Esophagus squamous epithelium (tissue), 5 donors: Measurements from ENCODE around the gene STK32C. TPM values are rescaled to one million over a fixed set of nuclear protein-coding genes. Genes with fewer than 3 reads are reported as not detected.
A peak's percentile ranks its signal among the peaks of the same experiment; 100 is the strongest.

ENCODE experiments used
- DNase-seq: peaks from one replicate; lab custom pipeline; 2025; lab: John Stamatoyannopoulos, UW
- H3K27ac ChIP-seq, 4 donors: fragments of 200-600 bp; sonication (generic); one replicate each; pipeline ENCODE4 v1.5.1; 2016 to 2019; ENCODE audit warnings: mild to moderate bottlenecking in 1 of 4
- H3K27me3 ChIP-seq, 4 donors: fragments of 200-600 bp; sonication (generic); 1 replicate in 3 of 4; 2 replicates in 1 of 4; pipeline versions ENCODE4 v1.5.1 to v1.6.0; 2017 to 2021; ENCODE audit warnings: antibody characterized with exemption in 1 of 4
- H3K36me3 ChIP-seq, 3 donors: fragments of 200-600 bp; sonication (generic); one replicate each; pipeline ENCODE4 v1.5.1; 2016 to 2019
- H3K4me1 ChIP-seq, 3 donors: fragments of 200-600 bp; sonication (generic); one replicate each; pipeline ENCODE4 v1.5.1; 2017 to 2019
- H3K4me3 ChIP-seq, 4 donors: fragments of 200-600 bp; sonication (generic); 1 replicate in 3 of 4; 2 replicates in 1 of 4; pipeline ENCODE4 v1.5.1; 2016 to 2019; ENCODE audit warnings: mild to moderate bottlenecking in 2 of 4, moderate library complexity in 1 of 4
- H3K9me3 ChIP-seq, 3 donors: fragments of 200-600 bp; sonication (generic); one replicate each; pipeline ENCODE4 v1.5.1; 2016 to 2019
- POLR2A ChIP-seq, 4 donors: fragments of 450-650 bp; IDR thresholded peaks; one replicate each; pipeline ENCODE4 v1.6.1; 2017; ENCODE audit warnings: antibody characterized with exemption in 4 of 4, mild to moderate bottlenecking in 4 of 4, moderate library complexity in 3 of 4
- WGBS, 2 donors: methylation state at CpG; one replicate each; pipeline ENCODE4 v1.1.5; 2018; 5-methylcytosine and 5-hydroxymethylcytosine counted together
- intact Hi-C: fragments of 100-400 bp; cut with DNase I; formaldehyde crosslinking; loops from one replicate; pipeline ENCODE4 v1.15.0; 2022
- total RNA-seq, 4 donors: library from RNA; depleted of rRNA; stranded (reverse); fragments of >200 nt; gene quantifications; one replicate each; pipeline ENCODE4 v1.1.0, GENCODE V29; 2016
- TF ChIP-seq, protein P1 (sequence below), 6 experiments: fragments of 450-650 bp in 4 of 6; fragments of 200-600 bp in 2 of 6; sonication (generic) in 2 of 6; IDR thresholded peaks; one replicate each; pipeline ENCODE4 v1.5.1; 2016 to 2019; ENCODE audit warnings: antibody characterized with exemption in 6 of 6, mild to moderate bottlenecking in 4 of 6, moderate library complexity in 4 of 6
- donor health status: DM: yes; HTN: yes; CAD: no.

Gene STK32C
- total RNA-seq = 1 to 10 TPM; 2.3 to 5.5 (median 2.6) TPM

DNA sequence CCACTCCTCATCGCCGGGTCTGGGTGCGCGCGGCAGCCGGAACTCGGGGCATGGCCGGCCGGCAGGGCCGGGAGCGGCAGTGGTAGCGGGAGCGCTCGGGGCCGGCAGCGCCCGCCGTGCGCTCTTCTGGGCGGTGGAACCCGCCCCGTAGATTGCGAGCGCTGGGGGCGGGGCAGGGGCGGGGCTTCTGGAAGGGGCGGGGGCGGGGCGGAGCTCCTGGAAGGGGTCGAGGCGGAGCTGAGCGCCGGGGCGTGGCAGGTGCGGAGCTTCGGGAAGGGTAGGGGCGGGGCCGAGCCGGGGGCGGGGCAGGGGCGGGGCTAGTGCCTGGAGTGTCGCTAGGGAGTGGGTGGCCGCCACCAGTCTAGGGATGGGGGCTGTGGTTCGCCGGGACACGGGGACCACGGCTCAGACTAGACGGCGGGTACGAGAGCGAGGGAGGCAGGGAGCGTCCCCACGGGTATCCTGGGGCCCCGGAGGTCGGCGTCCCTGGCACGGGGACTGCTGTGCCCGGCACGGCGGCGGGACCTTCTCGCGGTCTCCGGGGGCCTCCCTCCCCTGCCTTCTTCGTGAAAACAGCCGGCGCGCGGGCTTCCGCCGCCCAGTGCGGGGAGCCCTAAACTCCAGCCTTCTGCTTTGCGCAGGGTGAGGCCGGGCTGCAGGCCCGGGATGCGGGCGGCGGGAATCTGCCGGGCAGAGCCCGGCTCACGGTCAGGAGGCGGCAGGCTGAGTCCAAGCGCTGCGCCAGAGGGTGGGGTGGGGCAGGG, at the start of gene STK32C:
TSS of gene STK32C (minus strand) at position 128 of the 764 bp plus-strand sequence. CDS start at position 11, 117 bp downstream.
- H3K4me3 ChIP-seq = peak within 1 kb of the TSS; percentile 68 to 95 (median 90)
- no CpG with 5 or more reads among the region's 84 CpGs for WGBS, 2 donors
- H3K36me3 ChIP-seq = no peaks in the 10 kb centered on the region
- peaks cover 0 to 45% (median 0%) of the 10 kb centered on the region in 4 donors for H3K27me3 ChIP-seq
- TF ChIP-seq, protein P1, sequence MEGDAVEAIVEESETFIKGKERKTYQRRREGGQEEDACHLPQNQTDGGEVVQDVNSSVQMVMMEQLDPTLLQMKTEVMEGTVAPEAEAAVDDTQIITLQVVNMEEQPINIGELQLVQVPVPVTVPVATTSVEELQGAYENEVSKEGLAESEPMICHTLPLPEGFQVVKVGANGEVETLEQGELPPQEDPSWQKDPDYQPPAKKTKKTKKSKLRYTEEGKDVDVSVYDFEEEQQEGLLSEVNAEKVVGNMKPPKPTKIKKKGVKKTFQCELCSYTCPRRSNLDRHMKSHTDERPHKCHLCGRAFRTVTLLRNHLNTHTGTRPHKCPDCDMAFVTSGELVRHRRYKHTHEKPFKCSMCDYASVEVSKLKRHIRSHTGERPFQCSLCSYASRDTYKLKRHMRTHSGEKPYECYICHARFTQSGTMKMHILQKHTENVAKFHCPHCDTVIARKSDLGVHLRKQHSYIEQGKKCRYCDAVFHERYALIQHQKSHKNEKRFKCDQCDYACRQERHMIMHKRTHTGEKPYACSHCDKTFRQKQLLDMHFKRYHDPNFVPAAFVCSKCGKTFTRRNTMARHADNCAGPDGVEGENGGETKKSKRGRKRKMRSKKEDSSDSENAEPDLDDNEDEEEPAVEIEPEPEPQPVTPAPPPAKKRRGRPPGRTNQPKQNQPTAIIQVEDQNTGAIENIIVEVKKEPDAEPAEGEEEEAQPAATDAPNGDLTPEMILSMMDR (IDR thresholded peaks at IDR 0.05) = no peak
- TF ChIP-seq POLR2A (IDR thresholded peaks at IDR 0.05) = peak in 1 of 4 donors; percentile 52
- DNase-seq = peak; percentile 71
- peak within 1 kb of the TSS; percentile 77 to 91 (median 89) for H3K27ac ChIP-seq
- H3K4me1 ChIP-seq = peaks cover 8 to 26% (median 16%) of the 10 kb centered on the region in 3 donors
- intact Hi-C loops = no loop called here
- H3K9me3 ChIP-seq = no peaks in the 10 kb centered on the region

DNA sequence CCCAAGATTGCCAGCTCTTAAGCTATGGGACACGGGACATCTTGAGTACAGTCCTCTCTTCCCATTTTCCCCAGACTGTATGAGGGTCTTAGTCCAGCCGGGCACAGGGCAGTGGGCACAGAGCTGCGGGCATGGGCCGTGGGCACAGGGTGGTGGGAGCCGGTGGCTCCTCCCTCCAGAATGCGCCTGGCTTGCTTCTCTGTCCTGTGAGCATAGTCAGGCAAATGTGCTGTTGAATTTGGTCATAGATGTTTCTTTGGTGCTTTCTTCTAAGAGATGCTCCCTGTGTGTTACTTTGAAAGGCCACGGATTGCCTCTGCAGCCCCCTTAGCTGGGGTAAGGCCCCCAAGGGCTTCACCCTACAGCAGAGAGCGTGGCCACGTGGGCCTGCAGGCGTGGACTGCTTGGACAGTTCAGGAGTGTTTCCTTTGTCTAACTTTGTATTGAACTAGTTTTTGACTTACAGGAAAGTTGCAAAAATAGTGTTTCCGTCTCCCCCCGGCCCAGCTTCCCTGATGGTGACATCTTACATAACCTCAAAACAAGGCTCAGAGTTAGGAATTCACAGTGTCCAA, 49.0 kb upstream of the STK32C start:
- intact Hi-C loops = no loop called here
- WGBS, 2 donors = 80 to 81% methylated on average over 6 of the region's 12 CpGs
- Histone ChIP-seq H3K9me3 (no peaks in the 10 kb centered on the region), H3K27me3 (no peaks in the 10 kb centered on the region), H3K4me3 (no peak overlapping the region), H3K36me3 (peaks cover 0 to 10% (median 0%) of the 10 kb centered on the region in 3 donors), H3K4me1 (no peaks in the 10 kb centered on the region), H3K27ac (no peak overlapping the region)
- TF ChIP-seq, protein P1 (IDR thresholded peaks at IDR 0.05) = no peak
- no peak for TF ChIP-seq POLR2A (IDR thresholded peaks at IDR 0.05)
- DNase-seq = no peak

DNA sequence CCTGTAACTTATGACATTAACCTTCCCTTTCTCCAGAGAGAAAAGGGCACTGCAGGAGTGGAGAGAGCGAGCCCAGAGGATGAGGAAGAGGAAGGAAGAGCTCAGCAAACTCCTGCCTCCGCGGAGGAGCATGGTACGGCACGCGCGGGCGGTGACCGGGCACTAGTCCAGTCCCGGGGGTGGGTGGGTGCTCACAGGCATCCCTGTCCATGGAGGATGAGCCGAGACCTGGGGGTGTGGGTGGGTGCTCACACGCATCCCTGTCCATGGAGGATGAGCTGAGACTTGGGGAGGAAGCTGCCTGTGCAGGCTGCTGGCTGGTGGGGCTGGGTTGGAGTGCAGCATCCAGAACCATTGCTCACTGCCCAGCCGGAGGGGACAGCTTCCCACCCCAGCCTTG, 48.0 kb upstream of the STK32C start:
- intact Hi-C loops = no loop called here
- no peak for DNase-seq
- WGBS, 2 donors = 89 to 93% methylated on average over 2 to 5 of the region's 13 CpGs
- H3K9me3 ChIP-seq = no peaks in the 10 kb centered on the region
- H3K4me3 ChIP-seq = no peak overlapping the region
- TF ChIP-seq, protein P1 (IDR thresholded peaks at IDR 0.05) = no peak
- no peak for TF ChIP-seq POLR2A (IDR thresholded peaks at IDR 0.05)
- peaks cover 0 to 7% (median 0%) of the 10 kb centered on the region in 3 donors for H3K36me3 ChIP-seq
- no peak overlapping the region for H3K27ac ChIP-seq
- H3K27me3 ChIP-seq = no peaks in the 10 kb centered on the region
- H3K4me1 ChIP-seq = no peaks in the 10 kb centered on the region

DNA sequence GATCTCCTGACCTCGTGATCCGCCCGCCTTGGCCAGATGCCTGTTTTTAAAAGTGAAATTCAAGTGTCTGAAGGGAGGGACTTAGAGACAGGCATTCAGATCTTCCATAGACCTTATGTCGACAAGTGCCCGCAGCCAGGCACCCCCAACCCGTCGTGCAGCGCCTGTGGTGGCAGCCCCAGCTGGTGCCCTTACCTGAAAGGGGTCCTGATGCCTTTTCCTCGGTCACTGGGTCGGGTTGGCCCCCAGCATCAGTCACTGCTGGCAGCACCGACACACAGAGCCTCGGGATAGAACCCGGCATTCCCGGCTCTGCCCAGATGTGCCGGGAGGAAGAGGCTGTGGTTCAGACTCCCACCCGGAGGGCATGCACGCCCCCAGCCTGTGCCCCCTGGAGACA, 47.5 kb upstream of the STK32C start:
- no peak for DNase-seq
- Histone ChIP-seq H3K27ac (no peak overlapping the region), H3K4me1 (no peaks in the 10 kb centered on the region), H3K36me3 (peaks cover 0 to 7% (median 0%) of the 10 kb centered on the region in 3 donors), H3K27me3 (no peaks in the 10 kb centered on the region), H3K9me3 (no peaks in the 10 kb centered on the region), H3K4me3 (no peak overlapping the region)
- TF ChIP-seq POLR2A (IDR thresholded peaks at IDR 0.05) = no peak
- TF ChIP-seq, protein P1 (IDR thresholded peaks at IDR 0.05) = no peak
- intact Hi-C loops = no loop called here
- WGBS, 2 donors = 81 to 94% methylated on average over 3 of the region's 17 CpGs
